HG03108 (cell line): ENCODE data around the gene RANBP17.
"Not testable (repeated sequence)": the region's sequence is repeated elsewhere in the genome, so short reads cannot be mapped to it uniquely, and the experiment has no call there.

ENCODE experiments used
- ATAC-seq: cut with Tn5 transposase; IDR thresholded peaks from one replicate; pipeline ENCODE4 v1.9.1; 2021; ENCODE audit warnings: moderate library complexity; ENCODE audit not compliant: unreplicated experiment

The RANBP17 gene

GRCh38 chr5:170865622-170866021 is 3.8 kb downstream of the RANBP17 start:
- ATAC-seq, result peak; percentile 70

DNA sequence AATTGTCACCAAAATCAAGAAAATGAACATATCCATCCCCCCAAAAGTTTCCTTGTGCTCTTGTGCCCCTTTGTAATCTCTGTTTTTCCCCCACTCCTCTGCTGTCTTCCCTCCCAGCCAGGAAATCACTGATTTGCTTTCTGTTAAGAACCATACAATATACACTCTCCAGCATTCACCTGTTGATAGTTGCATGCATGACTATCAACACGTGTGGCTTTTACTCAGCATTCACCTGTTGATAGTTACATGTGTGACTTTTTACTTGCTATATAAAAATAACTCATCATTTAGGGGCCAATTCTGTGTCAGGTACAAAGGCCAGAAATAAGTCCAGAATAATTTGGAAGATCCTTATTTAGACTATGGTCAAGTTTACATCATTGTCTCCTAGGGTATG is 6.0 kb downstream of the RANBP17 start:
- ATAC-seq, result no peak

DNA sequence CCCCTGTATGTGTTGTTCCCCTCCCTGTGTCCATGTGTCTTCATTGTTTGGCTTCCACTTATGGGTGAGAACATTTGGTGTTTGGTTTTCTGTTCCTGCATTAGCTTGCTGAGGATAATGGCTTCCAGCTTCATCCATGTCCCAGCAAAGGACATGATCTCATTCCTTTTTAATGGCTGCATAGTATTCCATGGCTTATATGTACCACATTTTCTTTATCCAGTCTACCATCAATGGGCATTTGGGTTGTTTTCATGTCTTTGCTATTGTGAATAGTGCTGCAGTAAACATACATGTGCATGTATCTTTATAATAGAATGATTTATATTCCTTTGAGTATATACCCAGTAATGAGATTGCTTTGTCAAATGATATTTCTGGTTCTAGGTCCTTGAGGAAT is 8.6 kb downstream of the RANBP17 start:
- ATAC-seq, result not testable (repeated sequence)

DNA sequence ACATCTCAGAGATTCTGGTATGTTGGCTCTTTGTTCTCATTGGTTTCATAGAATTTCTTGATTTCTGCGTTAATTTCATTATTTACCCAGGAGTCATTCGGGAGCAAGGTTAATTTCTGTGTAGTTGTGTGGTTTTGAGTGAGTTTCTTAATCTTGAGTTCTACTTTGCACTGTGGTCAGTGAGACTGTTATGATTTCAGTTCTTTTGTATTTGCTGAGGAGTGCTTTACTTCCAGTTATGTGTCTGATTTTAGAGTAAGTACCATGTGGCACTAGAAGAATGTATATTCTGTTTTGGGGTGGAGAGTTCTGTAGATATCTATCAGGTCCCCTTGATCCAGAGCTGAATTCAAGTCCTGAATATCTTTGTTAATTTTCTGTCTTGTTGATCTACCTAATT is 12.2 kb downstream of the RANBP17 start:
- no peak for ATAC-seq

DNA sequence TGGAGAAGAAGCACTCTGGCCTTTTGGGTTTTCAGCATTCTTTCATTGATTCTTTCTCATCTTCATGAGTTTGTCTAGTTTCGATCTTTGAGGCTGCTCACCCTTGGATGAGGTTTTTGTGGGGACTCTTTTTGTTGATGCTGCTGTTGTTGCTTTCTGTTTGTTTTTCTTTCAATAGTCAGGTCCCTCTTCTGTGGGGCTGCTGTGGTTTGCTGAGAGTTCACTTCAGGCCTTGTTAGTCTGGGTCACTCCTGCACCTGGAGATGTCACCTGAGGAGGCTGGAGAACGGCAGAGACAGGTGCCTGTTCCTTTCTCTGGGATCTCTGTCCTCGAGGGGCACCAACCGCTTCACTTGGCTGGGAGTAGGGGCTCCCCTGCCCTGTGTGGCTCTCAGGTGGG is 14.0 kb downstream of the RANBP17 start:
- ATAC-seq, result no peak

DNA sequence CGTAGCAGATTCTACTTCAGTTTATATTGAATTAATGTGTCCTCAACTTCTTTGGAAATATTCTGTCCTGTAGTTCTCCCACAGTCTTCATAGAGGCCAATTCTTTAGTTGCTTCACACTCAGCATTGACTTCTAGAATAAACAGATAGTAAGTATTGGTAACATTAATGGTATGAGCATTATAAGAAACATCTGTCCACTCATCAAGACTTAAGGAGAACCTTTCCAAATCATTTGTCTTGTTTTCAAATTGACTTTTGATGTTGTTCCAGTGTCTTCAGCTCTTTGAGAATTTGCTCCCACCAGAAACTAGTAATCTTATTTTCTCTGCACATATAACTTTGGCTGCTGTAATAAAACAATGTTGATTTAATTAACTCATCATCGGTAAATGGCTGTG is 18.3 kb downstream of the RANBP17 start:
- no peak for ATAC-seq

- no peak for ATAC-seq
These were observed 20.5 kb downstream of the RANBP17 start for GRCh38 chr5:170882345-170882744.

GRCh38 chr5:170885256-170885655 is 23.4 kb downstream of the RANBP17 start:
- no peak for ATAC-seq

DNA sequence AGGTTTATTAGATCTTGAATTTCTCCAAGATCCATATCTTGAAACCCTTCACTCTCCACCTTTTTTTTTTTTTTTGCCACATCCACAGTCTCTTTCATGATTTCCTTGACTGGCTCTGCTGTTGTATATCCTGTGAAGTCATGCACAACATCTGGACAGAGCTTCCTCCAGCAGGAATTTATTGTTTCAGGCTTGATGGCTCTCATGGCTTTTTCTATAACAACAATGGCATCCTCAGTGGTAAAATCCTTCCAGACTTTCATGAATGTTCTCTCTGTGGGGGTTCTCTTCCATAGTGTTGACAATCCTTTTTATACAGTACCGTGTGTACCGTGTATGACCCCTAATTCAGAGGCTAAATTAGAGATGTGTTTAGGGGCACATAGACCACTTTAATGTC is 24.0 kb downstream of the RANBP17 start:
- no peak for ATAC-seq

- ATAC-seq, result no peak
These were observed 24.5 kb downstream of the RANBP17 start for GRCh38 chr5:170886210-170886894.

GRCh38 chr5:170892196-170892595 is 30.4 kb downstream of the RANBP17 start:
- no peak for ATAC-seq

GRCh38 chr5:170894665-170895064 is 32.8 kb downstream of the RANBP17 start:
- no peak for ATAC-seq

GRCh38 chr5:170896779-170897178 is 35.0 kb downstream of the RANBP17 start:
- no peak for ATAC-seq

DNA sequence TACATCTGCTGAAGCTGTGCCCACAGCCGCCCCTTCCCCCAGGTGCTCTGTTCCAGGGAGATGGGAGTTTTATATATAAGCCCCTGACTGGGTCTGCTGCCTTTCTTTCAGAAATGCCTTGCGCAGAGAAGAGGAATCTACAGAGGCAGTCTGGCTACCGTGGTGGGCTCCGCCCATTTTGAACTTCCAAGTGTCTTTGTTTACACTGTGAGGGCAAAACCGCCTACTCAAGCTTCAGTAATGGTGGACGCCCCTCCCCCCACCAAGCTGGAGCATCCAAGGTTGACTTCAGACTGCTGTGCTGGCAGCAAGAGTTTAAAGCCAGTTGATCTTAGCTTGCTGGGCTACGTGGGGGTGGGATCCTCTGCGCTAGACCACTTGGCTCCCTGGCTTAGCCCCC is 41.3 kb downstream of the RANBP17 start:
- ATAC-seq, result no peak

- no peak for ATAC-seq
These were observed 45.9 kb downstream of the RANBP17 start for GRCh38 chr5:170907758-170908157.

GRCh38 chr5:170913573-170913972 is 51.8 kb downstream of the RANBP17 start:
- no peak for ATAC-seq

- no peak for ATAC-seq
These were observed 55.3 kb downstream of the RANBP17 start for GRCh38 chr5:170917113-170917512.

- no peak for ATAC-seq
These were observed 58.4 kb downstream of the RANBP17 start for GRCh38 chr5:170920196-170920595.

GRCh38 chr5:170922331-170922730 is 60.5 kb downstream of the RANBP17 start:
- ATAC-seq, result not testable (repeated sequence)

DNA sequence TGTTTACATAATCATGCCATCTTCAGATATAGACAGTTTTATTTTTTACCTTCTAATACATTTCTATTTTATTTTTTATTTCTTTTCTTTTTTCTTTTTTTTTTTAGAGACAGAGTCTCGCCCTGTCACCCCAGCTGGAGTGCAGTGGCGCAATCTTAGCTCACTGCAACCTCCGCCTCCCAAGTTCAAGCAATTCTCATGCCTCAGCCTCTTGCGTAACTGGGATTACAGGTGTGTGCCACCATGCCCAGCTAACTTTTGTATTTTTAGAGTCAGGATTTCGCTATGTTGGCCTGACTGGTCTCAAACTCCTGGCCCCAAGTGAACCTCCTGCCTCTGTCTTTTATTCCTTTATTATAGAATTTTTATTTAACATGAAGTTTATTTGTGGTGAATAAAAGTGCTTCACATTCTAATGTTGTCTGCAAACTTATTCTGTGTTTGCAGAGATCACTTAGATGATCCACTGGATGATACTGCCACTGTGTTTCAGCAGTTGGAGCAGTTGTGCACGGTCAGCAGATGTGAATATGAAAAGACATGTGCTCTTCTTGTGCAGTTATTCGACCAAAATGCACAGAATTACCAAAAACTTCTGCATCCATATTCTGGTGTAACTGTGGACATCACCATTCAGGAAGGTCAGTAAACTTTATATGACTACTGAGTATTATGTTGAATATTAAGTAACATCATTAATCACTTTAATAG is 62.2 kb downstream of the RANBP17 start:
- ATAC-seq, result no peak

GRCh38 chr5:170935534-170936218 is 73.9 kb downstream of the RANBP17 start:
- ATAC-seq, result not testable (repeated sequence)

- ATAC-seq, result no peak
These were observed 75.3 kb downstream of the RANBP17 start for GRCh38 chr5:170937072-170937471.
